HG03196 (cell line): ENCODE data around the gene SLC4A1AP.

Source experiments
- ATAC-seq: cut with Tn5 transposase; IDR thresholded peaks from one replicate; pipeline ENCODE4 v1.9.1; 2021; ENCODE audit not compliant: unreplicated experiment

SLC4A1AP gene

DNA sequence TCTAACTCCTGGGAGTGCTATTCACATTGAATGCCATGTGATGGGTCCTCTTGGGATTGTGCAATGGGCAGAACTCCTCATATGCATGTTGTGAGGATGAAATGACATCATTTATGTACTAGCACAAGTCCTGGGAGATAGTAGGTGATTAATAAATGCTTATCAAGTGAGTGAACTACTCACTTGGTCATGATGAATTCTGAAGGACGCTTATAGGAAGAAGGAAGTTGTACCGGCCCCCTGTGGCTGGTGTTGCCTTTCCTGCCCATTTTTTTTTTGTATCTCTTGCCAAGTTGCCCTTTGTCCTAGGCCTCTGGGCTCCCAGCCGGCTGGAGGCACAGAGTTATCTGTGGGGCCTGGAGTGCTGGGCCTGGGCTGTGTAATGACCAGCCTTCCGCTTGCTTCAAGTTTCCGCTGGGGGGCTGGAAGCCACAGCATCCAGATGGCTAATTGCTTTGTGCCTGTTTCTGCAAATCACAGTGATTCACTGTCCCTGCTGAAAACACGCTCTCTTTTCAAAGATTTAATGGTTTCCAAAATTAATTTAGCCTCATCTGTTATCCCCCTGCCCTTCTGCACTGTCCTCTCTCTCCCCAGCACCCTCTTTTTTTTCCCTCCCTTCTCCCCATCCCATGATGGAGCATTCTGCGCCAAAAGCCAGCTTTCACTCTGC is 74.1 kb downstream of the SLC4A1AP start:
- ATAC-seq, result no peak

DNA sequence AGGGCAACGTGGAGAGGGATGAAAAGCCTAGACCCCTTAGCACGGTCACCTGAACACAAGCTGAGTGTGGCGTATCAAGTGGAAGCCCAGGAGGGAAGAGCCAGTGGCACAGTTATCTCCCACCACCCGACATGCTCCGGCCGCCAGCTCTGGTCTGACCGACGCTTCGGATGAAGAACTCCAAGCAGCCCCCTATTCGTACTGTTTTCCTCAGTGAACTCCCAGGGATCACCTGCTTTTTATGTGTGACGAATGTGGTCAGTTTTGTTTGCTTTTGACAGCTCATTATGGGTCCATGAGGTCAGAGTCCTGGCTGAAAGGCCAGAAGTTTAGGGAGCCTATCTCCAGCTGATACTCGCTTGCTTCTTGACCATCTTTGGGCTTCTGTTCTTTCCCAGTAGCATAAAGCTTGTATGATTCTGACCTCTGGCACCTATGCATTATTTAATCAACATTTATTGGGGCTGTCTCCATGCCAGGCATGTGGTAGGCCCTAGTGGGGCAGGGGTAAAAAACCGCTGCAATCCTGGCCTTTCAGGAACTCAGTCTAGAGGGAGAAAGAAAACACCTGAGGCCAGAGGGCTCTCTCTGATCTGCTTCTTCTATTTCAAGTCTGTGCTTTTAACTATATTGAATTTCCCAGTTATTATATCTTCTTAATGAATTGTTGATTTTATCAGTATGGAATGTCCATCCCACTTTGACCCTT is 74.8 kb downstream of the SLC4A1AP start:
- ATAC-seq, result no peak

GRCh38 chr2:27739058-27739373 is 75.3 kb downstream of the SLC4A1AP start:
- no peak for ATAC-seq

- no peak for ATAC-seq
Measured at GRCh38 chr2:27741673-27742072, 78.0 kb downstream of the SLC4A1AP start.

- no peak for ATAC-seq
Measured at GRCh38 chr2:27742571-27742970, 78.9 kb downstream of the SLC4A1AP start.
